Mesendoderm (in vitro differentiated cells): ENCODE data around the gene KIRREL2.

Experiments
- DNase-seq: peaks from one replicate; pipeline ENCODE4 v3.0.0; 2013
- H2AK5ac ChIP-seq: 2 replicates; pipeline ENCODE4 v1.6.1; 2013; ENCODE audit warnings: low read length, inconsistent platforms
- H2BK120ac ChIP-seq: 2 replicates; pipeline ENCODE4 v1.6.1; 2013; ENCODE audit warnings: low read depth, mild to moderate bottlenecking, low read length, moderate library complexity, mixed read lengths
- H2BK15ac ChIP-seq: replicated peaks from 2 replicates; pipeline ENCODE4 v1.6.1; 2013; ENCODE audit warnings: low read depth, mild to moderate bottlenecking, moderate library complexity
- H2BK5ac ChIP-seq: 2 replicates; pipeline ENCODE4 v1.6.1; 2013; ENCODE audit warnings: low read length, inconsistent platforms
- H3K18ac ChIP-seq: 2 replicates; pipeline ENCODE4 v1.6.1; 2013; ENCODE audit warnings: mild to moderate bottlenecking, low read length, mixed read lengths
- H3K23ac ChIP-seq: one replicate; pipeline ENCODE4 v1.6.1; 2013; ENCODE audit warnings: low read length
- H3K27ac ChIP-seq: 2 replicates; pipeline ENCODE4 v1.5.1; 2013; ENCODE audit warnings: low read depth, mild to moderate bottlenecking, inconsistent platforms, low read length, moderate library complexity
- H3K27me3 ChIP-seq: 2 replicates; pipeline ENCODE4 v1.6.1; 2013; ENCODE audit warnings: low read length, control low read depth, mild to moderate bottlenecking, inconsistent platforms; ENCODE audit not compliant: insufficient read depth, poor library complexity
- H3K36me3 ChIP-seq: 2 replicates; pipeline ENCODE4 v1.6.1; 2013; ENCODE audit warnings: low read length, inconsistent platforms; ENCODE audit not compliant: control insufficient read depth, insufficient read depth
- H3K4ac ChIP-seq: one replicate; pipeline ENCODE4 v1.6.1; 2013; ENCODE audit warnings: low read depth, mild to moderate bottlenecking, low read length, moderate library complexity
- H3K4me1 ChIP-seq: 2 replicates; pipeline ENCODE4 v1.6.1; 2013; ENCODE audit warnings: low read depth, low read length, inconsistent platforms; ENCODE audit not compliant: control insufficient read depth
- H3K4me2 ChIP-seq: 2 replicates; pipeline ENCODE4 v1.6.1; 2013; ENCODE audit warnings: low read length
- H3K4me3 ChIP-seq: 2 replicates; pipeline ENCODE4 v1.5.1; 2013; ENCODE audit warnings: mild to moderate bottlenecking, low read length
- H3K56ac ChIP-seq: one replicate; pipeline ENCODE4 v1.6.1; 2013; ENCODE audit warnings: low read length
- H3K79me1 ChIP-seq: 2 replicates; pipeline ENCODE4 v1.6.1; 2013; ENCODE audit warnings: low read length, inconsistent platforms
- H3K79me2 ChIP-seq: 2 replicates; pipeline ENCODE4 v1.6.1; 2013; ENCODE audit warnings: mild to moderate bottlenecking, low read length; ENCODE audit not compliant: control insufficient read depth, insufficient read depth
- H3K9ac ChIP-seq: 2 replicates; pipeline ENCODE4 v1.6.1; 2013; ENCODE audit warnings: low read length, inconsistent platforms
- H4K5ac ChIP-seq: one replicate; pipeline ENCODE4 v1.6.1; 2013; ENCODE audit warnings: low read length
- H4K8ac ChIP-seq: one replicate; pipeline ENCODE4 v1.6.1; 2013; ENCODE audit warnings: low read depth, mild to moderate bottlenecking, control low read depth, low read length, moderate library complexity
- WGBS: extraction: QIAGEN DNeasy Blood & Tissue Kit; methylation state at CpG from one replicate; pipeline ENCODE4 v1.1.7; 2013; ENCODE audit warnings: low lambda C conversion rate, missing lambda C conversion rate; ENCODE audit not compliant: insufficient coverage; ENCODE audit errors: extremely low coverage; 5-methylcytosine and 5-hydroxymethylcytosine counted together

The KIRREL2 gene

DNA sequence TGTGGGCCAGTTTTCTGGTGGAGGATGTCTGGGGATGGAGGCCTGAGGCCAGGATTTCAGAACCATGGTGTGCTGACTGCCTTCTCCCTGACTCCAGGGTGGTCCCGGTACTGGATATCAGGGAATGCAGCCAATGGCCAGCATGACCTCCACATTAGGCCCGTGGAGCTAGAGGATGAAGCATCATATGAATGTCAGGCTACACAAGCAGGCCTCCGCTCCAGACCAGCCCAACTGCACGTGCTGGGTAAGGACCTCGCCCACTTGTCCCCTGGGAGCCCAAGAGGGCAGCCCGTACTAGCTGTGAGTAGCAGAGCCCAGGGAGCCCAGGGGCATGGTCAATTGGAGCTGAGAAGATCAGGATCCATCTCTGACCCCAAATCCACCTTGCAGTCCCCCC is 1.6 kb downstream of the KIRREL2 start:
- no peak overlapping the region for H4K8ac ChIP-seq
- H3K79me1 ChIP-seq: no peaks in the 10 kb centered on the region
- H3K79me2 ChIP-seq: no peaks in the 10 kb centered on the region
- H2BK120ac ChIP-seq: no peak overlapping the region
- no peak overlapping the region for H3K18ac ChIP-seq
- DNase-seq: no peak
- no peak overlapping the region for H3K4ac ChIP-seq
- H4K5ac ChIP-seq: no peak overlapping the region
- H3K56ac ChIP-seq: no peak overlapping the region
- no peak overlapping the region for H2AK5ac ChIP-seq
- no peak overlapping the region for H3K27ac ChIP-seq
- peaks cover 3% of the 10 kb centered on the region for H3K4me1 ChIP-seq
- H3K27me3 ChIP-seq: peaks cover 11% of the 10 kb centered on the region
- no peak overlapping the region for H3K9ac ChIP-seq
- no CpG with 5 or more reads among the region's 6 CpGs for WGBS
- no peak overlapping the region for H3K23ac ChIP-seq
- no peaks in the 10 kb centered on the region for H3K36me3 ChIP-seq
- no peak overlapping the region for H3K4me2 ChIP-seq
- no peak overlapping the region for H2BK15ac ChIP-seq
- no peak overlapping the region for H2BK5ac ChIP-seq
- H3K4me3 ChIP-seq: no peak overlapping the region

DNA sequence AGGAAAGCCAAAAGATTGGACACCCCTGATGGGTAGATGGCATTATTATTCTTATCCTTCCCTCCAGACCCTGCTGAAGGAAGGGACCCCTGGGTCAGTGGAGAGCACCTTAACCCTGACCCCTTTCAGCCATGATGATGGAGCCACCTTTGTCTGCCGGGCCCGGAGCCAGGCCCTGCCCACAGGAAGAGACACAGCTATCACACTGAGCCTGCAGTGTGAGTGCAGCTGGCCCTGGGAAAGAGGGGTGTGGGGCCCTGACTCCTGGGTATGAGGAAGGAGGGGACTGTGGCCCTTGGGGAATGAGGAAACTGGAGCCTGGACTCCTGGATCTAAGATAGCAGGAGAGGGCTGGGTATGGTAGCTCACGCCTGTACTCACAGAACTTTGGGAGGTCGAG is 2.7 kb downstream of the KIRREL2 start:
- Histone ChIP-seq H3K4ac (no peak overlapping the region), H3K4me3 (no peak overlapping the region), H3K79me2 (no peaks in the 10 kb centered on the region), H3K4me1 (peaks cover 3% of the 10 kb centered on the region), H3K36me3 (no peaks in the 10 kb centered on the region), H3K27ac (no peak overlapping the region), H4K5ac (no peak overlapping the region), H2BK15ac (no peak overlapping the region), H3K9ac (no peak overlapping the region), H4K8ac (no peak overlapping the region), H2BK5ac (no peak overlapping the region), H2AK5ac (no peak overlapping the region), H3K4me2 (no peak overlapping the region), H3K23ac (no peak overlapping the region), H3K79me1 (no peaks in the 10 kb centered on the region), H2BK120ac (no peak overlapping the region), H3K27me3 (peaks cover 11% of the 10 kb centered on the region), H3K18ac (no peak overlapping the region), H3K56ac (no peak overlapping the region)
- WGBS: no CpG with 5 or more reads among the region's 4 CpGs
- no peak for DNase-seq

DNA sequence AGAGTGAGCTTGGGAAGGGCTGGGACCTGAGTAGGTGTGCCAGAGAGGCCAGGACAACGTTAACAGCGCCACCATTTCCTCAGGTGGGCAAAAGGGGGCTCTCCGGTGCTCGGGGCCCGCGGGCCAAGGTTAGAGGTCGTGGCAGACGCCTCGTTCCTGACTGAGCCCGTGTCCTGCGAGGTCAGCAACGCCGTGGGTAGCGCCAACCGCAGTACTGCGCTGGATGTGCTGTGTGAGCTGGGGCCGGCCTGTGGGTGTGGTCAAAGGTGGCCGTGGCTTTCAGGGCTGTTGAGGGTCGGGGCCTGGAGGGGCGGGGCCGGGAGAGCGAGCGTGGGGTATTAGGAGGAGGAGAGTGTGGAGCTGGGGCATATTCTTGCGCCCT is 3.7 kb downstream of the KIRREL2 start:
- Histone ChIP-seq H4K5ac (no peak overlapping the region), H3K56ac (peak overlapping the region; percentile 77), H3K27me3 (peaks cover 11% of the 10 kb centered on the region), H2AK5ac (no peak overlapping the region), H2BK120ac (no peak overlapping the region), H3K4me2 (peak overlapping the region; percentile 49), H3K79me2 (no peaks in the 10 kb centered on the region), H4K8ac (no peak overlapping the region), H3K79me1 (no peaks in the 10 kb centered on the region), H3K4me3 (no peak overlapping the region), H3K9ac (peak overlapping the region; percentile 72), H3K23ac (no peak overlapping the region), H3K27ac (no peak overlapping the region), H3K4me1 (peaks cover 3% of the 10 kb centered on the region), H2BK15ac (no peak overlapping the region), H2BK5ac (no peak overlapping the region), H3K36me3 (no peaks in the 10 kb centered on the region), H3K18ac (no peak overlapping the region), H3K4ac (no peak overlapping the region)
- no CpG with 5 or more reads among the region's 24 CpGs for WGBS
- DNase-seq: no peak

DNA sequence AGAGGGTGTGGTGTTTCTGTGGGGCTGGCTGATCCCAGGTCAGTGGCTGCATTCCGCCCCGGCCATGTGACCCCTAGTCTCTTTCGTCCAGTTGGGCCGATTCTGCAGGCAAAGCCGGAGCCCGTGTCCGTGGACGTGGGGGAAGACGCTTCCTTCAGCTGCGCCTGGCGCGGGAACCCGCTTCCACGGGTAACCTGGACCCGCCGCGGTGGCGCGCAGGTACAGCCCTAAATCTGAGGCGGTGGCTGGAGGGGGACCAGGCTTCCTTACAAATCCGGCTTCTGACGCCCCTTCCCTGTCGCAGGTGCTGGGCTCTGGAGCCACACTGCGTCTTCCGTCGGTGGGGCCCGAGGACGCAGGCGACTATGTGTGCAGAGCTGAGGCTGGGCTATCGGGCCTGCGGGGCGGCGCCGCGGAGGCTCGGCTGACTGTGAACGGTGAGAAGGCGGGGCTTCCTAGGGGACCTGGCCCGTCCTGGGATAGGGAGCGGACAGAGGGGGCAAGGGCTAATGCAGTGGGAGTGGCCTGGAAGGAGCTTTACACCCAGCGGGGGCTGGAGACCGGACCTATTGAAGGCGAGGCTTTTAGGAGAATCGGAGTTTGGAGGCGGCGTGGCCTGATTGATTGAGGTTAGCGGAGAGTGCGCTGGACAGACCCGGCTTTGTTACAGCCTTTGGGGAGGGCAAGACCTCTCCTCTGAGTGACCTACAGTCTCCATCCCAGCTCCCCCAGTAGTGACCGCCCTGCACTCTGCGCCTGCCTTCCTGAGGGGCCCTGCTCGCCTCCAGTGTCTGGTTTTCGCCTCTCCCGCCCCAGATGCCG is 4.3 kb downstream of the KIRREL2 start:
- H2AK5ac ChIP-seq: no peak overlapping the region
- H2BK15ac ChIP-seq: no peak overlapping the region
- no peaks in the 10 kb centered on the region for H3K79me2 ChIP-seq
- no peaks in the 10 kb centered on the region for H3K36me3 ChIP-seq
- no peak overlapping the region for H3K27ac ChIP-seq
- no peak overlapping the region for H3K23ac ChIP-seq
- peak; percentile 95 for DNase-seq
- H3K9ac ChIP-seq: peak overlapping the region; percentile 72
- WGBS: no CpG with 5 or more reads among the region's 55 CpGs
- H3K18ac ChIP-seq: no peak overlapping the region
- H3K4me3 ChIP-seq: no peak overlapping the region
- peaks cover 3% of the 10 kb centered on the region for H3K4me1 ChIP-seq
- no peak overlapping the region for H2BK120ac ChIP-seq
- H3K27me3 ChIP-seq: peaks cover 8% of the 10 kb centered on the region
- H2BK5ac ChIP-seq: no peak overlapping the region
- H3K56ac ChIP-seq: peak overlapping the region; percentile 85
- no peak overlapping the region for H4K5ac ChIP-seq
- no peaks in the 10 kb centered on the region for H3K79me1 ChIP-seq
- no peak overlapping the region for H3K4ac ChIP-seq
- no peak overlapping the region for H4K8ac ChIP-seq
- peak overlapping the region; percentile 49 for H3K4me2 ChIP-seq

DNA sequence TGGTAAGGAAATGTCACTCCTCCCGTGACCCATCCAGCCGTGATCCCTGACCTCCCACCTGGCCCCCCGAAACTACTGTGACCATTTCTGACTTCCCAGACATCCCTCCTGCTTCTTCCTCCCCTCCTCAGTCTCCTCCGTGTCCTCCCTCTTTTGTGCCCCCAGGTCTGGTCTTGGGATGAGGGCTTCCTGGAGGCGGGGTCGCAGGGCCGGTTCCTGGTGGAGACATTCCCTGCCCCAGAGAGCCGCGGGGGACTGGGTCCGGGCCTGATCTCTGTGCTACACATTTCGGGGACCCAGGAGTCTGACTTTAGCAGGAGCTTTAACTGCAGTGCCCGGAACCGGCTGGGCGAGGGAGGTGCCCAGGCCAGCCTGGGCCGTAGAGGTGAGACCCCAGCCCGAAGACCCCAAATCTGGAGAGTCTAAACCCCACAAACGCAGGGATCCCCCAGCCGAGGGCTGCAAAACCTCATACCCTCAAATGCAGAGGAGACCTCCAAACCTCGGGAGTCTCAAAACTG is 5.0 kb downstream of the KIRREL2 start:
- H4K5ac ChIP-seq: no peak overlapping the region
- H2BK5ac ChIP-seq: no peak overlapping the region
- H3K27me3 ChIP-seq: peaks cover 8% of the 10 kb centered on the region
- peak overlapping the region; percentile 85 for H3K56ac ChIP-seq
- no peaks in the 10 kb centered on the region for H3K36me3 ChIP-seq
- H3K79me1 ChIP-seq: no peaks in the 10 kb centered on the region
- no peak overlapping the region for H3K4ac ChIP-seq
- H2BK120ac ChIP-seq: no peak overlapping the region
- H3K4me3 ChIP-seq: no peak overlapping the region
- WGBS: no CpG with 5 or more reads among the region's 19 CpGs
- no peak overlapping the region for H3K23ac ChIP-seq
- no peaks in the 10 kb centered on the region for H3K79me2 ChIP-seq
- H3K4me2 ChIP-seq: peak overlapping the region; percentile 44
- peaks cover 3% of the 10 kb centered on the region for H3K4me1 ChIP-seq
- no peak overlapping the region for H3K27ac ChIP-seq
- H4K8ac ChIP-seq: no peak overlapping the region
- DNase-seq: no peak
- H2BK15ac ChIP-seq: no peak overlapping the region
- H3K18ac ChIP-seq: no peak overlapping the region
- H3K9ac ChIP-seq: peak overlapping the region; percentile 47
- no peak overlapping the region for H2AK5ac ChIP-seq
